ENCODE measurements around the gene ANO2. TPM values are rescaled to one million over a fixed set of nuclear protein-coding genes. Genes with fewer than 3 reads are reported as not detected.

ANO2 gene
- total RNA-seq, 1 experiment from 2014 or later = 0.68 TPM

DNA sequence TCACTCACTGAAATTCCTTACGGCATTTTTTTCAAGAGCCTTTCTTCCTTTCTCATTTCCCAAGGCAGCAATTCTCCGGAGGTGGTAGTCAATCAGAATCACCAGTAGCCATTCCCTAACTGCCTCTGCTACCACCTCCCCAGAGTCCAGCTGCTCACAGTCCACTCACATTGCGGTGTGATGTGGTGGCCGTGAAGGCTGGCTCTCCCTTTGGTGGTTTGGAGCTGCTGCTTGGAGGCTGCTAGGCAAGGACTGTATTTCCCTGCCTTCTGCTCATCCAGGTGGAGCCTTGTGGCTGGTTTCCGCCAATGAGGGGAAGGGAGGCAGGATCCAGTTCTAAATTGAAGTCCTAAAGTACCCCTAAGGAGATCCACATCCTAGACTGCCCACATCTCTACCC lies 222.0 kb downstream of the ANO2 start:
- no peaks in the 10 kb centered on the region for H3K4me1 Mint-ChIP-seq (ENCODE audit: low read depth, unreplicated experiment)
- H3K4me3 Mint-ChIP-seq (ENCODE audit: unreplicated experiment) = no peak overlapping the region
- no peak for TF ChIP-seq CTCF (IDR thresholded peaks at IDR 0.05; ENCODE audit: insufficient read depth in 1 of 2, low read depth in 1 of 2, low read length in 1 of 2, severe bottlenecking in 1 of 2, unreplicated experiment in 1 of 2)
- Histone ChIP-seq H3K9me3 (no peaks in the 10 kb centered on the region), H3K4me1 (peaks cover 1% of the 10 kb centered on the region), H3K4me3 (ENCODE audit: low read depth, low read length) (no peak overlapping the region), H3K27me3 (replicated peaks; ENCODE audit: control insufficient read depth, insufficient read depth, low read length) (no peaks in the 10 kb centered on the region), H3K36me3 (ENCODE audit: control insufficient read depth, insufficient read depth, low read length) (no peaks in the 10 kb centered on the region)
- ChIA-PET POLR2A (no interaction called here), CTCF (interaction anchor here (0.6 to 1.7 kb wide), 2 partner anchors 22 to 244 kb away, joined by 4 read pairs; no protein-coding TSS in a partner anchor)
- no peaks in the 10 kb centered on the region for H3K9me3 Mint-ChIP-seq (ENCODE audit: unreplicated experiment)
- BruUV-seq (replicated peaks) = no TSS peak
- no peaks in the 10 kb centered on the region for H3K36me3 Mint-ChIP-seq (ENCODE audit: insufficient read depth, unreplicated experiment)
- H3K27ac Mint-ChIP-seq (ENCODE audit: unreplicated experiment) = no peak overlapping the region
- no peak for DNase-seq
- no peaks in the 10 kb centered on the region for H3K27me3 Mint-ChIP-seq (ENCODE audit: insufficient read depth, unreplicated experiment)
- intact Hi-C loops (cut with micrococcal nuclease; ENCODE audit: unreplicated experiment) = no loop called here

- Mint-ChIP-seq H3K36me3 (ENCODE audit: insufficient read depth, unreplicated experiment) (no peaks in the 10 kb centered on the region), H3K4me1 (ENCODE audit: low read depth, unreplicated experiment) (peaks cover under 1% of the 10 kb centered on the region), H3K27ac (ENCODE audit: unreplicated experiment) (no peak overlapping the region), H3K4me3 (ENCODE audit: unreplicated experiment) (no peak overlapping the region), H3K27me3 (ENCODE audit: insufficient read depth, unreplicated experiment) (no peaks in the 10 kb centered on the region), H3K9me3 (ENCODE audit: unreplicated experiment) (no peaks in the 10 kb centered on the region)
- Histone ChIP-seq H3K4me1 (peaks cover 23% of the 10 kb centered on the region), H3K27me3 (replicated peaks; ENCODE audit: control insufficient read depth, insufficient read depth, low read length) (no peaks in the 10 kb centered on the region), H3K36me3 (ENCODE audit: control insufficient read depth, insufficient read depth, low read length) (no peaks in the 10 kb centered on the region), H3K4me3 (ENCODE audit: low read depth, low read length) (no peak overlapping the region), H3K9me3 (no peaks in the 10 kb centered on the region)
- ChIA-PET POLR2A (interaction anchor here (0.6 kb wide), 1 partner anchor 88 kb away, joined by 3 read pairs; no protein-coding TSS in a partner anchor), CTCF (no interaction called here)
- intact Hi-C loops (cut with micrococcal nuclease; ENCODE audit: unreplicated experiment) = no loop called here
- no peak for TF ChIP-seq CTCF (IDR thresholded peaks at IDR 0.05; ENCODE audit: insufficient read depth in 1 of 2, low read depth in 1 of 2, low read length in 1 of 2, severe bottlenecking in 1 of 2, unreplicated experiment in 1 of 2)
- DNase-seq = no peak
- BruUV-seq (replicated peaks) = no TSS peak
Observed at GRCh38 chr12:5720381-5721005, 224.6 kb downstream of the ANO2 start.

DNA sequence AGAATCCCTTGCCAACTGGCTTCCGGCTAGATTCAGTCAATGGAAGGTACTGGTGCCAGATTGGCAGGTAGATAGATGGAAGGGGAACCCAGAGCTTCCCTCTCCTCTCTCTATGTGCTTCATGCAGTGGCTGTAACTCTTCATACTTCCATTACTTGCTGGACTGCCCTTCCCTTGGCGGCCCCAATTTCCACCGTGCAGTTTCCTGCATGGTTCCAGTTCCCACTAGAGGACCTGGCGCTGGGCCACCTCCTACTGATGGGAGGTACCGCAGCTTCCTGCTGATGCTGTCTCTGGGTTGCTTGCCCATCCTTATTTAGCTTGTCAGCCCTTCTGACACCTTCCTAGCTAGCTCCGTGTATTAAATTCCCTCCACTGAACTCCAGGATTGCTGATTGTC lies 226.4 kb downstream of the ANO2 start:
- Histone ChIP-seq H3K9me3 (no peaks in the 10 kb centered on the region), H3K36me3 (ENCODE audit: control insufficient read depth, insufficient read depth, low read length) (no peaks in the 10 kb centered on the region), H3K27me3 (replicated peaks; ENCODE audit: control insufficient read depth, insufficient read depth, low read length) (no peaks in the 10 kb centered on the region), H3K4me3 (ENCODE audit: low read depth, low read length) (no peak overlapping the region), H3K4me1 (peaks cover 41% of the 10 kb centered on the region)
- CTCF ChIA-PET = no interaction called here
- Mint-ChIP-seq H3K9me3 (ENCODE audit: unreplicated experiment) (no peaks in the 10 kb centered on the region), H3K4me3 (ENCODE audit: unreplicated experiment) (no peak overlapping the region), H3K36me3 (ENCODE audit: insufficient read depth, unreplicated experiment) (no peaks in the 10 kb centered on the region), H3K27me3 (ENCODE audit: insufficient read depth, unreplicated experiment) (no peaks in the 10 kb centered on the region), H3K4me1 (ENCODE audit: low read depth, unreplicated experiment) (peaks cover 17% of the 10 kb centered on the region), H3K27ac (ENCODE audit: unreplicated experiment) (no peak overlapping the region)
- DNase-seq = no peak
- TF ChIP-seq CTCF (IDR thresholded peaks at IDR 0.05; ENCODE audit: insufficient read depth in 1 of 2, low read depth in 1 of 2, low read length in 1 of 2, severe bottlenecking in 1 of 2, unreplicated experiment in 1 of 2) = no peak
- BruUV-seq (replicated peaks) = no TSS peak
- POLR2A ChIA-PET = no interaction called here
- intact Hi-C loops (cut with micrococcal nuclease; ENCODE audit: unreplicated experiment) = no loop called here
